Erythroblast (primary cell): ENCODE measurements around the gene ZMYM1.

Experiments
- GATA1 ChIP-seq: IDR thresholded peaks from 2 replicates; pipeline ENCODE4 v1.6.1; 2011; ENCODE audit warnings: low read depth, mild to moderate bottlenecking, control low read depth, low read length, moderate library complexity
- POLR2A ChIP-seq: IDR thresholded peaks from 2 replicates; pipeline ENCODE4 v1.6.1; 2011; ENCODE audit warnings: mild to moderate bottlenecking, low read length

GRCh38 chr1:35064265-35064664, 14.9 kb upstream of the ZMYM1 start:
- TF ChIP-seq POLR2A (no peak), GATA1 (no peak)
